Measurements from ENCODE around the gene CACTIN.

CACTIN gene

DNA sequence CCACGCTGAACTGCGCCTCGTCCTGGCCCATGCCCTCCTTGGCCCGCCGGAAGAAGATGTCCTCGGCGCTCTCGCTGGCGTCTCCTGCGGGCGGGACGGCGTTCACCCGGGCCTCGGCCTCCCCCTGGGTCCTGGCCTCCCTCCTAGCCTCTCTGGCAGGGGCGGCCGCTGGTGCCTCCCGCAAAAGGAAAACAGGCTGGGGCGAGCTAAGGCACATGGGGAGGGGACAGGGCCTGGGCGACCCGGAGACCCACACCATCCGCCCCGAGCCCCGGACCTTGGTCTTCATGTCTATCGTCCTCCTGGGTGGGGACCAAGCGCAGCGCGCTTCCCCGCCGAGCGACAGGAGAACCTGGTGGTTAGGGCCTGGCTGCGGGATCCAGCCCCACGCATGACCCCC, 14.3 kb downstream of the CACTIN start:
- peaks cover 5% of the 10 kb centered on the region; the same call in 1 of the 2 replicates for H3K4me1 ChIP-seq (ENCODE audit: low read length)
- no peak for DNase-seq
- H3K27ac ChIP-seq (ENCODE audit: low read length) = no peak overlapping the region

DNA sequence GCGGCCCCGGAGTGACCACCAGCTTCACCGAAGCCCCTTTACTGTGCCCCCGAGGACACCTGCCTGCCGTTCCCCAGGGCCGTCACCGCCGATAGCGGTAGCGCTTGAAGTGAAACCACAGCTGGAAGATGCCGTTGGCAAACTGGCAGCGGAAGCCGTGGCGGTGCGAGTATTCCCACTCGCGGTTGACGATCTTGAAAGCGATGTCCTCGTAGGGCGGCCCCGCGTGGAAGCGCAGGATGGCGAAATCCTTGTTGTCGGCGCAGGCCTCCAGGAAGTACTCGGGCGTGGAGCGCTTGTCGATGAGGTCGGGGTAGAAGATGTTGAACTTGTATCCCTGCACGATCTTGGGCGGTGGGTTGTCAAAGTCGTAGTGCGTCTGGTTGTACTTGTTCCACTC, 14.7 kb downstream of the CACTIN start:
- H3K79me2 ChIP-seq (ENCODE audit: low read length) = no peaks in the 10 kb centered on the region
- H3K27ac ChIP-seq (ENCODE audit: low read length) = no peak overlapping the region
- TF ChIP-seq EZH2phosphoT487 (IDR thresholded peaks at IDR 0.05; ENCODE audit: low read length) = no peak
- no peak for TF ChIP-seq EZH2 (optimal IDR thresholded peaks at IDR 0.05; ENCODE audit: low read depth, low read length)
- no peaks in the 10 kb centered on the region for H4K20me1 ChIP-seq (ENCODE audit: insufficient read depth, low read length)
- peaks cover 8% of the 10 kb centered on the region; the same call in 1 of the 2 replicates for H3K36me3 ChIP-seq (replicated peaks; ENCODE audit: insufficient read depth, low read length)
- no peak for DNase-seq
- H3K4me1 ChIP-seq (ENCODE audit: low read length) = peaks cover 5% of the 10 kb centered on the region; the same call in 1 of the 2 replicates
- no peak overlapping the region for H2AFZ ChIP-seq (ENCODE audit: low read length)
- no peaks in the 10 kb centered on the region for H3K9me3 ChIP-seq (replicated peaks; ENCODE audit: insufficient read depth, low read length)
- H3K9me2 ChIP-seq (replicated peaks; ENCODE audit: insufficient read depth, low read length) = no peaks in the 10 kb centered on the region
- peaks cover 6% of the 10 kb centered on the region; the same call in 1 of the 2 replicates for H3F3A ChIP-seq (ENCODE audit: insufficient read depth, low read length)
- no peak overlapping the region for H3K4me3 ChIP-seq (ENCODE audit: low read length)
- H3K4me2 ChIP-seq (ENCODE audit: low read depth, low read length) = no peak overlapping the region
- no peaks in the 10 kb centered on the region for H3K27me3 ChIP-seq (replicated peaks; ENCODE audit: insufficient read depth, low read length)
- no peak overlapping the region for H3K9ac ChIP-seq (ENCODE audit: low read length)

More for the DNA sequence above, 14.3 kb downstream of the CACTIN start:
- Histone ChIP-seq H3F3A (ENCODE audit: insufficient read depth, low read length) (peaks cover 6% of the 10 kb centered on the region; the same call in 1 of the 2 replicates), H3K4me2 (ENCODE audit: low read depth, low read length) (no peak overlapping the region), H3K27me3 (replicated peaks; ENCODE audit: insufficient read depth, low read length) (no peaks in the 10 kb centered on the region), H3K9me3 (replicated peaks; ENCODE audit: insufficient read depth, low read length) (no peaks in the 10 kb centered on the region), H4K20me1 (ENCODE audit: insufficient read depth, low read length) (no peaks in the 10 kb centered on the region), H3K79me2 (ENCODE audit: low read length) (no peaks in the 10 kb centered on the region), H3K9me2 (replicated peaks; ENCODE audit: insufficient read depth, low read length) (no peaks in the 10 kb centered on the region), H3K36me3 (replicated peaks; ENCODE audit: insufficient read depth, low read length) (peaks cover 8% of the 10 kb centered on the region; the same call in 1 of the 2 replicates), H3K9ac (ENCODE audit: low read length) (no peak overlapping the region), H2AFZ (ENCODE audit: low read length) (no peak overlapping the region), H3K4me3 (ENCODE audit: low read length) (no peak overlapping the region)
- no peak for TF ChIP-seq EZH2phosphoT487 (IDR thresholded peaks at IDR 0.05; ENCODE audit: low read length)

DNA sequence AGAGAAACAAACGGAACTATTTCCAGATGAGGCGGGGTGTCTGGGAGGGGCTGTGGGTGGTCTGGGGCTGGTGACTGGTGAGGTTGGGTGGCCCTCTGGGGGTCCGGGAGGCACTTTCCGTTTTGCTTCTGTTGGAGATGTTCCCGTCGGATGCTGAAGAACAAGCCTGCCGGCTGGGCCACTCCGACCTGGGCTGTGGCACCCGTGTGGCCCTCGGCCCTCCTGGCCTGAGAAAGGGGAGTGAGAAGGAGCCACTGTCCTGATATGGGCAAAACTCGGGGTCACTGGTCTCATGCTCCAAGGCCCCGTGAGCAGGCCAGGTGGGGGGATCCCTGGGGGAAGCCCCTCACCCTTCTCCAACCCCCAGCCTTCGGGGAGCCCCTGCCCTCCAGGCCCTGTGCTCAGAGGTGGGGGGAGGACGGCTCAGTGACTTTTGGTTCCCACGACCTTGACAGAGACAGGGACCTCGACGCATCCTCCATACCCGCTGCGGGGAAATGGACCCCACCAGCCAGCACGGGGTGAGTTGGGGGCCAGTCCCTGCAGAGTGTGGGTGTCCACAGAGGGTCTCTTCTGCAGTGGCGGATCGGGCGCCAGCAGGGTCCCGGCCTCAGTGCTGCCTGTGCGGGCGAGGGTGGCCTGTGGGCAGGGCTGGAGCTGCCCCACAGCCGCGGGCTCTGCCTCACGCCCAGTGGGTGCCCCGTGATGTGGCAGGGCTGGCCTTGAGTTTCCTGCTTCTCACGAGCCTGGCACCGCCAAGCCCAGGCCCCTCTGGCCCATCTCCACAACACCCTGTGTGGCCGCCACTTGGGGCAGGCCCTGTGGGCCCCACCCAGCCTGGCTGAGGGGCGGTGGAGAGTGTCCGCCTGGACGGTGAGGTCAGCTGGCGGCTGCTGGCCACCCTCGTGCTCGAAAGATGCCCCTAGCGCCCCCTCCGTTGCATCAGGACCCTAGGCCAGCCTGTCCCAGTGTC, 15.6 kb downstream of the CACTIN start:
- Histone ChIP-seq H3K4me2 (ENCODE audit: low read depth, low read length) (no peak overlapping the region), H3K9me3 (replicated peaks; ENCODE audit: insufficient read depth, low read length) (no peaks in the 10 kb centered on the region), H3K36me3 (replicated peaks; ENCODE audit: insufficient read depth, low read length) (peaks cover 8% of the 10 kb centered on the region; the same call in 1 of the 2 replicates), H3F3A (ENCODE audit: insufficient read depth, low read length) (peaks cover 6% of the 10 kb centered on the region; the same call in 1 of the 2 replicates), H3K4me3 (ENCODE audit: low read length) (no peak overlapping the region), H3K79me2 (ENCODE audit: low read length) (no peaks in the 10 kb centered on the region), H3K9ac (ENCODE audit: low read length) (no peak overlapping the region), H3K4me1 (ENCODE audit: low read length) (peaks cover 7% of the 10 kb centered on the region; the same call in 1 of the 2 replicates), H3K27ac (ENCODE audit: low read length) (no peak overlapping the region), H3K27me3 (replicated peaks; ENCODE audit: insufficient read depth, low read length) (no peaks in the 10 kb centered on the region), H2AFZ (ENCODE audit: low read length) (no peak overlapping the region), H3K9me2 (replicated peaks; ENCODE audit: insufficient read depth, low read length) (no peaks in the 10 kb centered on the region), H4K20me1 (ENCODE audit: insufficient read depth, low read length) (no peaks in the 10 kb centered on the region)
- no peak for DNase-seq
- TF ChIP-seq, protein P1, sequence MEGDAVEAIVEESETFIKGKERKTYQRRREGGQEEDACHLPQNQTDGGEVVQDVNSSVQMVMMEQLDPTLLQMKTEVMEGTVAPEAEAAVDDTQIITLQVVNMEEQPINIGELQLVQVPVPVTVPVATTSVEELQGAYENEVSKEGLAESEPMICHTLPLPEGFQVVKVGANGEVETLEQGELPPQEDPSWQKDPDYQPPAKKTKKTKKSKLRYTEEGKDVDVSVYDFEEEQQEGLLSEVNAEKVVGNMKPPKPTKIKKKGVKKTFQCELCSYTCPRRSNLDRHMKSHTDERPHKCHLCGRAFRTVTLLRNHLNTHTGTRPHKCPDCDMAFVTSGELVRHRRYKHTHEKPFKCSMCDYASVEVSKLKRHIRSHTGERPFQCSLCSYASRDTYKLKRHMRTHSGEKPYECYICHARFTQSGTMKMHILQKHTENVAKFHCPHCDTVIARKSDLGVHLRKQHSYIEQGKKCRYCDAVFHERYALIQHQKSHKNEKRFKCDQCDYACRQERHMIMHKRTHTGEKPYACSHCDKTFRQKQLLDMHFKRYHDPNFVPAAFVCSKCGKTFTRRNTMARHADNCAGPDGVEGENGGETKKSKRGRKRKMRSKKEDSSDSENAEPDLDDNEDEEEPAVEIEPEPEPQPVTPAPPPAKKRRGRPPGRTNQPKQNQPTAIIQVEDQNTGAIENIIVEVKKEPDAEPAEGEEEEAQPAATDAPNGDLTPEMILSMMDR (IDR thresholded peaks at IDR 0.05; ENCODE audit: low read length) = no peak
- TF ChIP-seq EZH2phosphoT487 (IDR thresholded peaks at IDR 0.05; ENCODE audit: low read length) (no peak), EZH2 (optimal IDR thresholded peaks at IDR 0.05; ENCODE audit: low read depth, low read length) (no peak)

DNA sequence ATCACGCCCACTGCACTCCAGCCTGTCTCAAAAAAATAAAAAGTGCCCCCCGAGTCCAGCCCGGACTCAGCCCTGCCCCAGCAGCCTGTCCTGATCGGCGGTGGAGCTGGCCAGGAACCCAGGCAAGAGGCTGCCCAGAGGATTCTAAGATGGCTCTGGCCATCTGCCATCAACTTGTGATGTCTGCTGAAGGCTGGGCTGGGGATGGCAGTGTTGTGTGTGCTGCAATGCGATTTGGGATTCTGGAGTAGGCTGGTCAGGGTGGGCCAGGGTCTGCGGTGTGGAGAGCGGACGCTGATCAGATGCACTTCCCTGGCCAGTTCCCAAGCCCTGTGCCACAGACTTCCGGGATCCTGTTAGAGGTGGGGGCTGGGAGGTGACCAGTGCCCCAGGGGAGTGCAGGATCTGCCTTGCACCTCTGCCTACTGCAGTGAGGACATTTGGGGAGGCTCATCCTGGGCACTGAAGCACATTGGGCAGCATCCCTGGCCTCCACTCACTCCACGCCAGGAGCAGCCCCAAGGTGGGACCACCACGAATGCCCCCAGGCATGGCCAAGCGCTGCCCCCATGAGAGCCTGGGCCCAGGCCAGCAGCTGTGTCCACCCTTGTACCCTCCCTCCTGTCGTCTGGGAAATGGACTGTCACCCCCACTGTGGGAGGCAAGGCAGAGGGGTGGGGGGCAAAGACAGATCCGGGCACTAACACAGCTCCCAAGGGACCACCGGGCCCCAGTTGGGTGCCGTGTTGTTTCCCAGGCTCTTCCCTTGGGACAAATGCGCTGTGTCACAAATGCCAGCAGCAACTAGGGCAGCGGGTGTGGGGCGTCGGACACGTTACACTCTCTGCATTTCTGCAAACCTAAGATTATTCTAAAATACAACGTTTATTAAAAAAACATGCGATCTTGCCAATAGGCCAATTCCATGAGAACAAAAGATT, 16.5 kb downstream of the CACTIN start:
- Histone ChIP-seq H3K4me2 (ENCODE audit: low read depth, low read length) (no peak overlapping the region), H3K9me2 (replicated peaks; ENCODE audit: insufficient read depth, low read length) (no peaks in the 10 kb centered on the region), H3K27me3 (replicated peaks; ENCODE audit: insufficient read depth, low read length) (no peaks in the 10 kb centered on the region; the same call in 1 of the 2 replicates), H3K4me3 (ENCODE audit: low read length) (no peak overlapping the region), H3K27ac (ENCODE audit: low read length) (no peak overlapping the region), H3F3A (ENCODE audit: insufficient read depth, low read length) (peaks cover 6% of the 10 kb centered on the region; the same call in 1 of the 2 replicates), H3K9ac (ENCODE audit: low read length) (no peak overlapping the region), H3K9me3 (replicated peaks; ENCODE audit: insufficient read depth, low read length) (no peaks in the 10 kb centered on the region), H2AFZ (ENCODE audit: low read length) (no peak overlapping the region), H4K20me1 (ENCODE audit: insufficient read depth, low read length) (no peaks in the 10 kb centered on the region), H3K4me1 (ENCODE audit: low read length) (peaks cover 11% of the 10 kb centered on the region; the same call in 1 of the 2 replicates), H3K36me3 (replicated peaks; ENCODE audit: insufficient read depth, low read length) (peaks cover 8% of the 10 kb centered on the region; the same call in 1 of the 2 replicates), H3K79me2 (ENCODE audit: low read length) (no peaks in the 10 kb centered on the region)
- DNase-seq = no peak
- no peak for TF ChIP-seq EZH2phosphoT487 (IDR thresholded peaks at IDR 0.05; ENCODE audit: low read length)
